Fibroblast of upper back skin (primary cell): ENCODE data around the gene GSG1L.
A peak's percentile ranks its signal among the peaks of the same experiment; 100 is the strongest.

Source experiments
- DNase-seq: peaks from one replicate; pipeline ENCODE4 v3.0.0-alpha.2; 2013

Gene GSG1L

GRCh38 chr16:27766236-27766925 lies 297.1 kb downstream of the GSG1L start:
- DNase-seq = no peak

- DNase-seq = no peak
These were observed 298.4 kb downstream of the GSG1L start for GRCh38 chr16:27764869-27765675.

GRCh38 chr16:27764427-27764826 lies 299.1 kb downstream of the GSG1L start:
- DNase-seq = no peak

GRCh38 chr16:27762441-27762840 lies 301.1 kb downstream of the GSG1L start:
- DNase-seq = peak; percentile 18

GRCh38 chr16:27761816-27762215 lies 301.7 kb downstream of the GSG1L start:
- no peak for DNase-seq

- no peak for DNase-seq
These were observed 302.7 kb downstream of the GSG1L start for GRCh38 chr16:27760789-27761176.

- no peak for DNase-seq
These were observed 303.3 kb downstream of the GSG1L start for GRCh38 chr16:27759967-27760788.

- DNase-seq = peak; percentile 49
These were observed 304.1 kb downstream of the GSG1L start for GRCh38 chr16:27759301-27759871.

- DNase-seq = no peak
These were observed 305.0 kb downstream of the GSG1L start for GRCh38 chr16:27758544-27758943.

GRCh38 chr16:27756206-27756970 lies 307.1 kb downstream of the GSG1L start:
- no peak for DNase-seq

GRCh38 chr16:27754788-27755690 lies 308.5 kb downstream of the GSG1L start:
- no peak for DNase-seq

- no peak for DNase-seq
These were observed 310.0 kb downstream of the GSG1L start for GRCh38 chr16:27753563-27753962.

GRCh38 chr16:27752241-27752640 lies 311.3 kb downstream of the GSG1L start:
- no peak for DNase-seq

GRCh38 chr16:27751676-27752075 lies 311.8 kb downstream of the GSG1L start:
- DNase-seq = no peak

- no peak for DNase-seq
These were observed 312.3 kb downstream of the GSG1L start for GRCh38 chr16:27751233-27751632.

GRCh38 chr16:27749946-27750345 lies 313.6 kb downstream of the GSG1L start:
- DNase-seq = no peak

GRCh38 chr16:27749547-27749875 lies 314.0 kb downstream of the GSG1L start:
- no peak for DNase-seq

GRCh38 chr16:27748868-27749546 lies 314.5 kb downstream of the GSG1L start:
- DNase-seq = peak; percentile 53

- no peak for DNase-seq
These were observed 315.6 kb downstream of the GSG1L start for GRCh38 chr16:27747946-27748345.

- no peak for DNase-seq
These were observed 317.2 kb downstream of the GSG1L start for GRCh38 chr16:27746076-27746855.
